Endometrial microvascular endothelial cells (primary cell): ENCODE measurements around the gene FYCO1. TPM values are rescaled to one million over a fixed set of nuclear protein-coding genes. Genes with fewer than 3 reads are reported as not detected.

Experiments
- in situ Hi-C: cut with HindIII; loops from 2 replicates; pipeline ENCODE4 v1.10.0; 2017; ENCODE audit warnings: low sequenced_read_pairs, low pct_unique_long_range_greater_than_20kb; ENCODE audit errors: inconsistent ontology term
- total RNA-seq: library from RNA; depleted of rRNA; stranded (reverse); fragments of >200 nt; gene quantifications from one replicate; pipeline ENCODE4 v1.2.3, GENCODE V29; 2015; ENCODE audit errors: inconsistent ontology term

Gene FYCO1
- total RNA-seq, 1 donor from 2014 or later: 13.4 TPM

GRCh38 chr3:45950686-45951600 is 44.7 kb downstream of the FYCO1 start:
- in situ Hi-C loops: no loop called here

- in situ Hi-C loops: no loop called here
Measured at GRCh38 chr3:45950131-45950530, 45.5 kb downstream of the FYCO1 start.

- in situ Hi-C loops: no loop called here
Measured at GRCh38 chr3:45949432-45949831, 46.2 kb downstream of the FYCO1 start.

GRCh38 chr3:45948881-45949280 is 46.7 kb downstream of the FYCO1 start:
- in situ Hi-C loops: no loop called here

- in situ Hi-C loops: no loop called here
Measured at GRCh38 chr3:45948311-45948781, 47.3 kb downstream of the FYCO1 start.

GRCh38 chr3:45947361-45947760 is 48.3 kb downstream of the FYCO1 start:
- in situ Hi-C loops: no loop called here

GRCh38 chr3:45946875-45947274 is 48.7 kb downstream of the FYCO1 start:
- in situ Hi-C loops: no loop called here

- in situ Hi-C loops: no loop called here
Measured at GRCh38 chr3:45946307-45946706, 49.3 kb downstream of the FYCO1 start.

- in situ Hi-C loops: no loop called here
Measured at GRCh38 chr3:45944830-45945620, 50.6 kb downstream of the FYCO1 start.

- in situ Hi-C loops: no loop called here
Measured at GRCh38 chr3:45943207-45943846, 52.3 kb downstream of the FYCO1 start, which contains the start of gene CXCR6. Gene CXCR6, plus strand, starts transcription at chr3:45943464. Its CDS starts 3,018 bp downstream, at chr3:45946482.

- in situ Hi-C loops: no loop called here
Measured at GRCh38 chr3:45942051-45942825, 53.4 kb downstream of the FYCO1 start.

- in situ Hi-C loops: no loop called here
Measured at GRCh38 chr3:45940781-45941365, 54.8 kb downstream of the FYCO1 start.

GRCh38 chr3:45940004-45940780 is 55.4 kb downstream of the FYCO1 start:
- in situ Hi-C loops: no loop called here

GRCh38 chr3:45939341-45939771 is 56.3 kb downstream of the FYCO1 start:
- in situ Hi-C loops: no loop called here

GRCh38 chr3:45938864-45939263 is 56.8 kb downstream of the FYCO1 start:
- in situ Hi-C loops: no loop called here

GRCh38 chr3:45938043-45938435 is 57.6 kb downstream of the FYCO1 start:
- in situ Hi-C loops: no loop called here

- in situ Hi-C loops: no loop called here
Measured at GRCh38 chr3:45937206-45938042, 58.2 kb downstream of the FYCO1 start.
